CD4-positive, CD25-positive, alpha-beta regulatory T cell (primary cell): Measurements from ENCODE around the gene MIF. TPM values are rescaled to one million over a fixed set of nuclear protein-coding genes. Genes with fewer than 3 reads are reported as not detected.
"Not testable (repeated sequence)": the region's sequence is repeated elsewhere in the genome, so short reads cannot be mapped to it uniquely, and the experiment has no call there.

ENCODE experiments used
- ATAC-seq, 2 donors: fragments of 150-1000 bp; cut with Tn5 transposase; one replicate each; pipeline ENCODE4 v1.10.0; 2021; ENCODE audit warnings: low read depth in 2 of 2, moderate number of reproducible peaks in 2 of 2, moderate library complexity in 1 of 2
- DNase-seq, 3 donors: peaks; one replicate each; pipeline versions ENCODE4 v3.0.0 to v3.0.0-alpha.2; 2012 to 2022; ENCODE audit warnings: mixed read lengths in 1 of 3
- H3K27ac ChIP-seq: one replicate; pipeline ENCODE4 v1.7.0; 2013; ENCODE audit warnings: mild to moderate bottlenecking, low read length; ENCODE audit not compliant: insufficient read depth, poor library complexity, severe bottlenecking
- H3K27me3 ChIP-seq: one replicate; pipeline ENCODE4 v1.7.0; 2013; ENCODE audit warnings: low read length; ENCODE audit not compliant: control insufficient read depth, insufficient read depth
- H3K36me3 ChIP-seq: one replicate; pipeline ENCODE4 v1.7.0; 2013; ENCODE audit warnings: mild to moderate bottlenecking, low read length, moderate library complexity; ENCODE audit not compliant: control insufficient read depth, insufficient read depth
- H3K4me1 ChIP-seq: 2 replicates; pipeline ENCODE4 v1.7.0; 2013; ENCODE audit warnings: mild to moderate bottlenecking, low read length; ENCODE audit not compliant: insufficient read depth, control insufficient read depth, poor library complexity, severe bottlenecking
- H3K4me3 ChIP-seq: one replicate; pipeline ENCODE4 v1.7.0; 2013; ENCODE audit warnings: low read depth, mild to moderate bottlenecking, low read length, moderate library complexity
- H3K9me3 ChIP-seq, 2 experiments: 1 replicate in 1 of 2; 2 replicates in 1 of 2; pipeline ENCODE4 v1.7.0; 2013; ENCODE audit warnings: low read length in 2 of 2, mild to moderate bottlenecking in 1 of 2, moderate library complexity in 1 of 2; ENCODE audit not compliant: control insufficient read depth in 2 of 2
- H3K27ac Mint-ChIP-seq, 3 donors: one replicate each; pipeline ENCODE4 v1.8.0; 2020 to 2022; ENCODE audit warnings: mild to moderate bottlenecking in 3 of 3, mixed read lengths in 3 of 3, moderate library complexity in 2 of 3
- H3K27me3 Mint-ChIP-seq: one replicate; pipeline ENCODE4 v1.8.0; 2022; ENCODE audit warnings: mild to moderate bottlenecking, mixed read lengths
- H3K36me3 Mint-ChIP-seq: one replicate; pipeline ENCODE4 v1.8.0; 2020; ENCODE audit warnings: mixed read lengths
- H3K4me1 Mint-ChIP-seq, 4 donors: one replicate each; pipeline ENCODE4 v1.8.0; 2020 to 2022; ENCODE audit warnings: mixed read lengths in 4 of 4, mild to moderate bottlenecking in 1 of 4
- H3K4me3 Mint-ChIP-seq, 4 donors: one replicate each; pipeline ENCODE4 v1.8.0; 2020 to 2022; ENCODE audit warnings: mild to moderate bottlenecking in 4 of 4, mixed read lengths in 4 of 4, moderate library complexity in 3 of 4
- H3K9me3 Mint-ChIP-seq, 7 donors: one replicate each; pipeline ENCODE4 v1.8.0; 2020 to 2022; ENCODE audit warnings: mixed read lengths in 7 of 7, mild to moderate bottlenecking in 3 of 7, moderate library complexity in 2 of 7
- polyA plus RNA-seq, 4 donors: library from polyadenylated mRNA; unstranded; fragments of 300-500 nt; fragmentation: Illumina TruSeq; gene quantifications; one replicate each; pipeline ENCODE4 v1.2.3, GENCODE V29; 2021
- total RNA-seq: library from RNA; stranded (reverse); gene quantifications from one replicate; pipeline ENCODE4 v1.2.3, GENCODE V29; 2022

The MIF gene
- total and polyA plus RNA-seq, 5 donors from 2014 or later, result 202 to 1,384 (median 1,147) TPM

DNA sequence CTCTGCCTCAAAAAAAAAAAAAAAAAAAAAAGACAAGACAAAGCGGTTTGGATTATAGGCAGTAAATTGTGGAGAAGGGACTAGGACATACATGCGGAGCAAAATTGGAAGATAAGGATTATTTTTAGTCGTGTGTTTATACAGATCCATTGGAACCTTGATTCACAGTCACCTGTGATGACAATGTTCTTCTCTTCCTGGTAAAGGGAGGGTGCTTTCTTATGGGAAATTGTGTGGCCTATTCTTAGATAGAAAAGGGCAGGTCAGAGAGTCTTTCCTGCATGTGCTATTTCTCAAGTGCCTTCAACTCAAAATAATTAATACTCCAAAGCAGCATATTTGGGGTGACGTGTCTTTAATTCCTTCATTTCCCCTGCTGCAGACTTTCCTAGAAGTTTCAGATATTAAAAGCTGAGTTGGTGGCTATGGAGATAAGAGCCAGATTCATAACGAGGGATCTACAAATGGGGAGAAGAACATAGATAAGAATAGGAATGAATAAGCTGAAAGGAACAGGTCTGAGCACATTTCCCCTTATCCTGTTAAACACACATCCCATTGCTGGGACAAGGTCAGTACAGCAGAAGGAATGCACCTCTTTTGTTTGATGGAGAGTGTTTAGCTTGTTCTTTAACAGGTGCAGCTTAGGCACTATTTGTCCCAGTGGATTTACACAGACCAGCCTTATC is 44.3 kb downstream of the MIF start:
- H3K27ac Mint-ChIP-seq, result no peak overlapping the region
- Histone ChIP-seq H3K9me3 (no peaks in the 10 kb centered on the region), H3K4me3 (no peak overlapping the region), H3K36me3 (no peaks in the 10 kb centered on the region), H3K27ac (no peak overlapping the region), H3K27me3 (no peaks in the 10 kb centered on the region), H3K4me1 (no peaks in the 10 kb centered on the region)
- ATAC-seq (no peak), DNase-seq (no peak)
- H3K36me3 Mint-ChIP-seq, result no peaks in the 10 kb centered on the region
- H3K27me3 Mint-ChIP-seq, result peaks cover 11% of the 10 kb centered on the region
- H3K9me3 Mint-ChIP-seq, result no peaks in the 10 kb centered on the region
- H3K4me3 Mint-ChIP-seq, result no peak overlapping the region
- H3K4me1 Mint-ChIP-seq, result peaks cover 0 to 3% (median 0%) of the 10 kb centered on the region in 4 donors

DNA sequence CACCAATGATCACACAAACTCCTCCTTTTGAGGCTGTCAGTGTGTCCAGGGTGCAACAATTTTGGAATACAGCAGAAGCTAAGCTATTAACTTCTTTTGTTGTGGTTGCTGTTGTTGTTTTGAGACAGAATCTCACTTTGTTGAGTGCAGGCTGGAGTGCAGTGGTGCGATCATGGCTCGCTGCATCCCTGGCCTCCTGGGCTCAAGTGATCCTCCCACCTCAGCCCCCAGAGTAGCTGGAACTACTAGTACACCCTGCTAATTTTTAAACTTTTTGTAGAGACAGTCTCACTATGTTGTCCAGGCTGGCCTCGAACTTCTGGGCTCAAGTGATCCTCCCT is 44.8 kb downstream of the MIF start:
- Mint-ChIP-seq H3K27me3 (peaks cover 11% of the 10 kb centered on the region), H3K4me3 (no peak overlapping the region), H3K4me1 (peaks cover 0 to 3% (median 0%) of the 10 kb centered on the region in 4 donors), H3K27ac (no peak overlapping the region), H3K9me3 (no peaks in the 10 kb centered on the region), H3K36me3 (no peaks in the 10 kb centered on the region)
- Histone ChIP-seq H3K4me1 (no peaks in the 10 kb centered on the region), H3K27ac (no peak overlapping the region), H3K36me3 (no peaks in the 10 kb centered on the region), H3K9me3 (no peaks in the 10 kb centered on the region), H3K27me3 (no peaks in the 10 kb centered on the region), H3K4me3 (no peak overlapping the region)
- ATAC-seq (no peak), DNase-seq (no peak)

GRCh38 chr22:23940166-23940565 is 46.0 kb downstream of the MIF start:
- not testable (repeated sequence) for H3K27ac ChIP-seq, H3K27me3 ChIP-seq, H3K4me1 Mint-ChIP-seq, H3K36me3 Mint-ChIP-seq, H3K9me3 ChIP-seq, H3K4me1 ChIP-seq, DNase-seq, H3K4me3 ChIP-seq, H3K9me3 Mint-ChIP-seq, H3K4me3 Mint-ChIP-seq, H3K36me3 ChIP-seq, ATAC-seq, H3K27ac Mint-ChIP-seq
- H3K27me3 Mint-ChIP-seq, result peaks cover 11% of the 10 kb centered on the region

Other genes starting within 250 kb of the MIF start
- 22.1 TPM for gene RGL4, start 203.4 kb upstream of the MIF start, total RNA-seq
- gene RGL4, start 203.4 kb upstream of the MIF start, polyA plus RNA-seq, result 10 to 100 TPM; 71.3 to 85.0 (median 83.5) TPM
- gene ZNF70, start 143.3 kb upstream of the MIF start, total RNA-seq, result 2.0 TPM
- under 1 TPM; 0.06 to 0.49 (median 0.27) TPM for gene ZNF70, start 143.3 kb upstream of the MIF start, polyA plus RNA-seq
- 0.89 TPM for gene VPREB3, start 140.0 kb upstream of the MIF start, total RNA-seq
- 1 to 10 TPM in 2 of 4 donors, under 1 TPM in 1, not detected in 1; 0.74 to 4.5 (median 2.1) TPM for gene VPREB3, start 140.0 kb upstream of the MIF start, polyA plus RNA-seq
- gene C22orf15, start 131.4 kb upstream of the MIF start, total RNA-seq, result 0.96 TPM
- 1 to 10 TPM in 1 of 4 donors, under 1 TPM in 3; 0.76 to 1.6 (median 0.85) TPM for gene C22orf15, start 131.4 kb upstream of the MIF start, polyA plus RNA-seq
- 30.6 TPM for gene CHCHD10, start 126.4 kb upstream of the MIF start, total RNA-seq
- gene CHCHD10, start 126.4 kb upstream of the MIF start, polyA plus RNA-seq, result 10 to 100 TPM; 16.3 to 31.7 (median 19.8) TPM
- gene MMP11, start 121.5 kb upstream of the MIF start, total RNA-seq, result 0.52 TPM
- gene MMP11, start 121.5 kb upstream of the MIF start, polyA plus RNA-seq, result 1 to 10 TPM in 2 of 4 donors, under 1 TPM in 1, not detected in 1; 0.99 to 1.7 (median 1.0) TPM
- 58.4 TPM for gene SMARCB1, start 107.4 kb upstream of the MIF start, total RNA-seq
- 10 to 100 TPM; 28.3 to 30.8 (median 29.7) TPM for gene SMARCB1, start 107.4 kb upstream of the MIF start, polyA plus RNA-seq
- gene DERL3, start 55.4 kb upstream of the MIF start, total RNA-seq, result 1.0 TPM
- under 1 TPM in 1 of 4 donors, not detected in 3; 0.53 TPM for gene DERL3, start 55.4 kb upstream of the MIF start, polyA plus RNA-seq
- 8.6 TPM for gene SLC2A11, start 36.5 kb upstream of the MIF start, total RNA-seq
- gene SLC2A11, start 36.5 kb upstream of the MIF start, polyA plus RNA-seq, result 1 to 10 TPM; 2.5 to 4.6 (median 4.1) TPM
- not detected for gene GSTT2B, start 66.8 kb downstream of the MIF start, total RNA-seq
- not detected for gene GSTT2B, start 66.8 kb downstream of the MIF start, polyA plus RNA-seq
- gene DDTL, start 72.5 kb downstream of the MIF start, total RNA-seq, result 4.4 TPM
- gene DDTL, start 72.5 kb downstream of the MIF start, polyA plus RNA-seq, result 1 to 10 TPM; 1.2 to 3.2 (median 2.1) TPM
- gene DDT, start 80.1 kb downstream of the MIF start, total RNA-seq, result 68.0 TPM
- gene DDT, start 80.1 kb downstream of the MIF start, polyA plus RNA-seq, result 100 to 1,000 TPM; 117 to 142 (median 132) TPM
- not detected for gene GSTT2, start 85.8 kb downstream of the MIF start, total RNA-seq
- not detected for gene GSTT2, start 85.8 kb downstream of the MIF start, polyA plus RNA-seq
- not detected for gene GSTT4, start 111.1 kb downstream of the MIF start, total RNA-seq
- not detected for gene GSTT4, start 111.1 kb downstream of the MIF start, polyA plus RNA-seq
- gene CABIN1, start 116.9 kb downstream of the MIF start, total RNA-seq, result 116 TPM
- 1 to 10 TPM; 6.1 to 8.2 (median 7.1) TPM for gene CABIN1, start 116.9 kb downstream of the MIF start, polyA plus RNA-seq